MM.1S (cell line): Measurements from ENCODE around the gene TSPAN4.

Experiments used
- CTCF ChIP-seq: fragments of 300-600 bp; sonication (generic); IDR thresholded peaks from 2 replicates; pipeline ENCODE4 v1.5.1; 2016; ENCODE audit warnings: antibody characterized with exemption, low read length, mixed read lengths
- EZH2phosphoT487 ChIP-seq: fragments of 300-600 bp; sonication (generic); IDR thresholded peaks from 2 replicates; pipeline ENCODE4 v1.6.1; 2018; ENCODE audit warnings: antibody characterized with exemption, low read length

- no peak for TF ChIP-seq EZH2phosphoT487
- TF ChIP-seq CTCF, result no peak
Observed at GRCh38 chr11:795634-796564, 46.8 kb upstream of the TSPAN4 start.
